ENCODE data around the gene NHSL2.
A peak's percentile ranks its signal among the peaks of the same experiment; 100 is the strongest.

The NHSL2 gene

GRCh38 chrX:72016881-72017783, 106.5 kb downstream of the NHSL2 start:
- no peak for DNase-seq (ENCODE audit: low read depth in 2 of 3, low spot score in 2 of 3)

GRCh38 chrX:72018277-72019112, 107.8 kb downstream of the NHSL2 start:
- peak; percentile 43 to 69 (median 49) for DNase-seq (ENCODE audit: low read depth in 2 of 3, low spot score in 2 of 3)

- DNase-seq (ENCODE audit: low read depth in 2 of 3, low spot score in 2 of 3): no peak
These were observed 108.8 kb downstream of the NHSL2 start for GRCh38 chrX:72019487-72019886.

GRCh38 chrX:72020204-72020603, 109.6 kb downstream of the NHSL2 start:
- no peak for DNase-seq (ENCODE audit: low read depth in 2 of 3, low spot score in 2 of 3)

GRCh38 chrX:72020788-72021187, 110.1 kb downstream of the NHSL2 start:
- no peak for DNase-seq (ENCODE audit: low read depth in 2 of 3, low spot score in 2 of 3)

GRCh38 chrX:72021975-72022374, 111.3 kb downstream of the NHSL2 start:
- DNase-seq (ENCODE audit: low read depth in 2 of 3, low spot score in 2 of 3): no peak

GRCh38 chrX:72023071-72023470, 112.4 kb downstream of the NHSL2 start:
- DNase-seq (ENCODE audit: low read depth in 2 of 3, low spot score in 2 of 3): no peak

- DNase-seq (ENCODE audit: low read depth in 2 of 3, low spot score in 2 of 3): no peak
These were observed 114.7 kb downstream of the NHSL2 start for GRCh38 chrX:72025236-72025770.

GRCh38 chrX:72026341-72027023, 115.8 kb downstream of the NHSL2 start:
- DNase-seq (ENCODE audit: low read depth in 2 of 3, low spot score in 2 of 3): no peak

- no peak for DNase-seq (ENCODE audit: low read depth in 2 of 3, low spot score in 2 of 3)
These were observed 116.6 kb downstream of the NHSL2 start for GRCh38 chrX:72027024-72027913.

- no peak for DNase-seq (ENCODE audit: low read depth in 2 of 3, low spot score in 2 of 3)
These were observed 117.3 kb downstream of the NHSL2 start for GRCh38 chrX:72027914-72028307.

GRCh38 chrX:72028701-72029470, 118.2 kb downstream of the NHSL2 start:
- DNase-seq (ENCODE audit: low read depth in 2 of 3, low spot score in 2 of 3): no peak

- DNase-seq (ENCODE audit: low read depth in 2 of 3, low spot score in 2 of 3): no peak
These were observed 119.1 kb downstream of the NHSL2 start for GRCh38 chrX:72029483-72030411.

GRCh38 chrX:72030431-72030830, 119.8 kb downstream of the NHSL2 start:
- no peak for DNase-seq (ENCODE audit: low read depth in 2 of 3, low spot score in 2 of 3)

GRCh38 chrX:72031118-72031517, 120.5 kb downstream of the NHSL2 start:
- no peak for DNase-seq (ENCODE audit: low read depth in 2 of 3, low spot score in 2 of 3)

GRCh38 chrX:72031634-72032033, 121.0 kb downstream of the NHSL2 start:
- no peak for DNase-seq (ENCODE audit: low read depth in 2 of 3, low spot score in 2 of 3)

- DNase-seq (ENCODE audit: low read depth in 2 of 3, low spot score in 2 of 3): no peak
These were observed 127.0 kb downstream of the NHSL2 start for GRCh38 chrX:72037601-72038000.

GRCh38 chrX:72038016-72038415, 127.4 kb downstream of the NHSL2 start:
- no peak for DNase-seq (ENCODE audit: low read depth in 2 of 3, low spot score in 2 of 3)

Data from activated CD8-positive, alpha-beta memory T cell treated with anti-CD3 and anti-CD28 coated beads for 48 hours (primary cell).